GM10266 (cell line): ENCODE results near the gene NAALADL2.

ENCODE experiments used
- DNase-seq: peaks from one replicate; pipeline ENCODE4 v3.0.0; 2012; ENCODE audit errors: extremely low spot score
- CTCF ChIP-seq: IDR thresholded peaks from 2 replicates; pipeline ENCODE4 v1.5.1; 2012; ENCODE audit warnings: mild to moderate bottlenecking, low read depth; ENCODE audit not compliant: control insufficient read depth, insufficient read depth; ENCODE audit errors: missing control alignments

The NAALADL2 gene

GRCh38 chr3:174958671-174959328 is 99.7 kb downstream of the NAALADL2 start:
- no peak for TF ChIP-seq CTCF
- no peak for DNase-seq

GRCh38 chr3:174959556-174960065 is 100.5 kb downstream of the NAALADL2 start:
- no peak for DNase-seq

GRCh38 chr3:174960898-174961297 is 101.8 kb downstream of the NAALADL2 start:
- no peak for TF ChIP-seq CTCF
- DNase-seq = no peak

More at GRCh38 chr3:174959556-174960065, 100.5 kb downstream of the NAALADL2 start:
- TF ChIP-seq CTCF = no peak

GRCh38 chr3:174973465-174973864 is 114.3 kb downstream of the NAALADL2 start:
- no peak for TF ChIP-seq CTCF
- DNase-seq = no peak

GRCh38 chr3:174986685-174987084 is 127.6 kb downstream of the NAALADL2 start:
- no peak for TF ChIP-seq CTCF
- no peak for DNase-seq

GRCh38 chr3:175001091-175001490 is 142.0 kb downstream of the NAALADL2 start:
- TF ChIP-seq CTCF = no peak
- DNase-seq = no peak

- TF ChIP-seq CTCF = no peak
- DNase-seq = no peak
Observed at GRCh38 chr3:175002732-175003143, 143.6 kb downstream of the NAALADL2 start.
